Trophoblast cell (in vitro differentiated cells and primary cell): ENCODE measurements around the gene RALA.

Experiments
- DNase-seq, 2 donors: peaks; one replicate each; pipeline ENCODE4 v3.0.0-alpha.2; 2016
- H2AFZ ChIP-seq: 2 replicates; pipeline ENCODE4 v1.6.1; 2013; ENCODE audit warnings: low read length, moderate library complexity, mild to moderate bottlenecking; ENCODE audit not compliant: insufficient read depth, poor library complexity
- H2AK5ac ChIP-seq: 2 replicates; pipeline ENCODE4 v1.6.1; 2013; ENCODE audit warnings: mild to moderate bottlenecking, low read length
- H2BK120ac ChIP-seq: 2 replicates; pipeline ENCODE4 v1.6.1; 2013; ENCODE audit warnings: low read length, mild to moderate bottlenecking, moderate library complexity; ENCODE audit not compliant: insufficient read depth, poor library complexity
- H2BK12ac ChIP-seq: 2 replicates; pipeline ENCODE4 v1.6.1; 2013; ENCODE audit warnings: mild to moderate bottlenecking, low read length, moderate library complexity
- H2BK5ac ChIP-seq: 2 replicates; pipeline ENCODE4 v1.6.1; 2013; ENCODE audit warnings: low read length, low read depth, moderate library complexity, mild to moderate bottlenecking; ENCODE audit not compliant: poor library complexity
- H3K14ac ChIP-seq: 2 replicates; pipeline ENCODE4 v1.6.1; 2013; ENCODE audit warnings: mild to moderate bottlenecking, low read length
- H3K18ac ChIP-seq: 2 replicates; pipeline ENCODE4 v1.6.1; 2013; ENCODE audit warnings: mild to moderate bottlenecking, low read length
- H3K23ac ChIP-seq: 2 replicates; pipeline ENCODE4 v1.6.1; 2013; ENCODE audit warnings: low read length
- H3K27ac ChIP-seq: 2 replicates; pipeline ENCODE4 v1.5.1; 2013; ENCODE audit warnings: low read depth, mild to moderate bottlenecking, inconsistent platforms, low read length, moderate library complexity
- H3K27me3 ChIP-seq: 2 replicates; pipeline ENCODE4 v1.6.1; 2013; ENCODE audit warnings: inconsistent platforms, mild to moderate bottlenecking, low read length, moderate library complexity; ENCODE audit not compliant: insufficient read depth
- H3K36me3 ChIP-seq, 2 experiments: 1 replicate in 1 of 2; 2 replicates in 1 of 2; pipeline ENCODE4 v1.6.1; 2013; ENCODE audit warnings: low read length in 2 of 2, mild to moderate bottlenecking in 2 of 2, moderate library complexity in 1 of 2; ENCODE audit not compliant: insufficient read depth in 2 of 2, control insufficient read depth in 1 of 2
- H3K4ac ChIP-seq: 2 replicates; pipeline ENCODE4 v1.6.1; 2013; ENCODE audit warnings: low read depth, mild to moderate bottlenecking, low read length, moderate library complexity
- H3K4me1 ChIP-seq, 2 experiments: 1 replicate in 1 of 2; 2 replicates in 1 of 2; pipeline ENCODE4 v1.6.1; 2013; ENCODE audit warnings: low read length in 2 of 2, mild to moderate bottlenecking in 2 of 2, moderate library complexity in 1 of 2; ENCODE audit not compliant: insufficient read depth in 2 of 2, control insufficient read depth in 1 of 2
- H3K4me2 ChIP-seq: 2 replicates; pipeline ENCODE4 v1.6.1; 2013; ENCODE audit warnings: inconsistent platforms, mild to moderate bottlenecking, low read length, moderate library complexity
- H3K4me3 ChIP-seq: 2 replicates; pipeline ENCODE4 v1.5.1; 2013; ENCODE audit warnings: mild to moderate bottlenecking, low read depth, low read length, inconsistent platforms
- H3K79me1 ChIP-seq: one replicate; pipeline ENCODE4 v1.6.1; 2013; ENCODE audit warnings: low read length
- H3K79me2 ChIP-seq: 2 replicates; pipeline ENCODE4 v1.6.1; 2013; ENCODE audit warnings: low read length, mild to moderate bottlenecking; ENCODE audit not compliant: control insufficient read depth, insufficient read depth, poor library complexity
- H3K9ac ChIP-seq: 2 replicates; pipeline ENCODE4 v1.6.1; 2013; ENCODE audit warnings: mild to moderate bottlenecking, low read length
- H3K9me3 ChIP-seq: 2 replicates; pipeline ENCODE4 v1.6.1; 2013; ENCODE audit warnings: low read depth, mild to moderate bottlenecking, control low read depth, inconsistent platforms, low read length; ENCODE audit not compliant: insufficient read depth
- H4K12ac ChIP-seq: 2 replicates; pipeline ENCODE4 v1.6.1; 2013; ENCODE audit warnings: low read depth, mild to moderate bottlenecking, low read length, moderate library complexity
- H4K8ac ChIP-seq: 2 replicates; pipeline ENCODE4 v1.6.1; 2013; ENCODE audit warnings: low read depth, mild to moderate bottlenecking, low read length, moderate library complexity
- H4K91ac ChIP-seq: one replicate; pipeline ENCODE4 v1.6.1; 2013; ENCODE audit warnings: low read depth, mild to moderate bottlenecking, low read length, moderate library complexity
- WGBS: extraction: QIAGEN DNeasy Blood & Tissue Kit; methylation state at CpG from one replicate; pipeline ENCODE4 v1.1.7; 2013; ENCODE audit warnings: missing lambda C conversion rate; ENCODE audit not compliant: insufficient read length, insufficient coverage; ENCODE audit errors: extremely low coverage; 5-methylcytosine and 5-hydroxymethylcytosine counted together

Gene RALA

DNA sequence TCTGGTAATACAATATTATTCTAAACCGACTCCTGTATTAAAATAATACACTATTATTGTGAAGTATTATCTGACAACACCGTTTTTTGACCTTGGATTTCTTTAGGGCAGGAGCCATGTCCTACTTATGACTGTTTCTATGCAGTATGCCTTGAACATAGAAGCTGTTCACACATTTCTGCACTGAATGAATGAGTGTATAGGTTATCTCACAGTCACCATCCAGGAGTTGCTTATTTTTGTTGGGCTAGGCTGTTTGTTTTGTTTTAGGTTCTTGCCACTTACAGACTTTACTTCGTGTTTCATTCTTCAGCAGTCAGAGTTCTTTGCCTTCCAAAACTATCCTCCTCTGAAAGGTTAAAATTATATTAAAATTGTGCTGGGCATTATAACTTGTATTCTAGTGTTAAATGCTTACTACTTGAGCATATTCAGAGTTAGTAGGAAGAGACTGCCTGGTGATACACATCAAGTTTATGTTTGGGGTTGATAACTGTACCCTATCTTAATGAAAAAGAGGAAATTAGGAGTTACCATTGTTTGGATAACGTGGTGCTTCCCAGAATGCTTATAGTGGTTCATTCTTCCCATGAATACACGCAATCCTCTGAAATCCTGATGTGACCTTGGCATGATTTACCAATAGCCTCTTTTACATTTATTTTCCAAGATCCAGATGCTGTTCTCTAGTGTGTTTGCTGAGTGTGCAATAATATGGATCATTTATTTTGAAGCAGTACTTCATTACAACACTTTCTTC is 1.7 kb downstream of the RALA start:
- no CpG with 5 or more reads among the region's 5 CpGs for WGBS
- Histone ChIP-seq H3K9me3 (no peaks in the 10 kb centered on the region), H3K9ac (no peak overlapping the region), H2AK5ac (no peak overlapping the region), H3K27me3 (no peaks in the 10 kb centered on the region), H3K79me2 (peaks cover 19% of the 10 kb centered on the region), H3K79me1 (peaks cover 13% of the 10 kb centered on the region), H3K23ac (no peak overlapping the region), H4K8ac (no peak overlapping the region), H4K12ac (no peak overlapping the region), H3K14ac (no peak overlapping the region), H2BK5ac (no peak overlapping the region), H3K4me3 (no peak overlapping the region), H4K91ac (no peak overlapping the region), H3K4me1 (peaks cover 0 to 6% of the 10 kb centered on the region in 2 experiments), H2BK120ac (no peak overlapping the region), H3K4ac (peak overlapping the region; percentile 55), H2AFZ (no peak overlapping the region), H3K27ac (no peak overlapping the region), H3K4me2 (no peak overlapping the region), H2BK12ac (no peak overlapping the region), H3K36me3 (peaks cover 0 to 5% of the 10 kb centered on the region in 2 experiments), H3K18ac (no peak overlapping the region)
- no peak for DNase-seq

DNA sequence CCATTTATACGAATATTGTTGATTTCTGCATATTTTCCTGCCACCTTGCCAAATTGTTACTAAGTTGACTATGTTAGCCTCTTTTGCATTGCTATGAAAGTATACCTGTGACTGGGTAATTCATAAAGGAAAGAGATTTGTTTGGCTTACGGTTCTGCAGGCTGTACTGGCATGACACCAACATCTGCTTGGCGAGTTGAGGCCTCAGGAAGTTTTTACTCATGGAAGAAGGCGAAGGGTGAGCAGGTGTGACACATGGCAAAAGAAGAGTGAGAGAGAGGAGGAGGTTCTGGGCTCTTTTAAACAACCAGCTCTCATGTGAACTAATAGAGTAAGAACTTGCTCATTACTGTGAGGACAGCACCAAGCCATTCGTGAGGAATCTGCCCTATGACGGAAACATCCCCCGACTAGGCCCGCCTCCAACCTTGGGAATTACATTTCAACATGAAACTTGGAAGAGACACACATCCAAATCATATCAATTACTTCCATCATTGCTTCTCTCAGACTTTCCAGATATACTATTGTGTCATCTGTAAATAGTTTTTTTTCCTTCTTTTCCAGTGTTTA is 8.4 kb downstream of the RALA start:
- H4K91ac ChIP-seq: no peak overlapping the region
- H2BK120ac ChIP-seq: no peak overlapping the region
- H3K36me3 ChIP-seq: peaks cover 6% of the 10 kb centered on the region in 2 experiments
- no peaks in the 10 kb centered on the region for H3K27me3 ChIP-seq
- no peak for DNase-seq
- H3K4me3 ChIP-seq: no peak overlapping the region
- H4K12ac ChIP-seq: no peak overlapping the region
- no peak overlapping the region for H3K14ac ChIP-seq
- H3K27ac ChIP-seq: no peak overlapping the region
- no peak overlapping the region for H2AK5ac ChIP-seq
- no peak overlapping the region for H4K8ac ChIP-seq
- H2BK5ac ChIP-seq: no peak overlapping the region
- no peak overlapping the region for H3K4me2 ChIP-seq
- H2AFZ ChIP-seq: no peak overlapping the region
- H3K9ac ChIP-seq: no peak overlapping the region
- H3K4me1 ChIP-seq: peaks cover 0 to 3% of the 10 kb centered on the region in 2 experiments
- H2BK12ac ChIP-seq: no peak overlapping the region
- H3K18ac ChIP-seq: no peak overlapping the region
- WGBS: no CpG with 5 or more reads among the region's 8 CpGs
- no peak overlapping the region for H3K4ac ChIP-seq
- no peaks in the 10 kb centered on the region for H3K9me3 ChIP-seq
- no peak overlapping the region for H3K23ac ChIP-seq
- H3K79me1 ChIP-seq: no peaks in the 10 kb centered on the region
- H3K79me2 ChIP-seq: peaks cover 3% of the 10 kb centered on the region

DNA sequence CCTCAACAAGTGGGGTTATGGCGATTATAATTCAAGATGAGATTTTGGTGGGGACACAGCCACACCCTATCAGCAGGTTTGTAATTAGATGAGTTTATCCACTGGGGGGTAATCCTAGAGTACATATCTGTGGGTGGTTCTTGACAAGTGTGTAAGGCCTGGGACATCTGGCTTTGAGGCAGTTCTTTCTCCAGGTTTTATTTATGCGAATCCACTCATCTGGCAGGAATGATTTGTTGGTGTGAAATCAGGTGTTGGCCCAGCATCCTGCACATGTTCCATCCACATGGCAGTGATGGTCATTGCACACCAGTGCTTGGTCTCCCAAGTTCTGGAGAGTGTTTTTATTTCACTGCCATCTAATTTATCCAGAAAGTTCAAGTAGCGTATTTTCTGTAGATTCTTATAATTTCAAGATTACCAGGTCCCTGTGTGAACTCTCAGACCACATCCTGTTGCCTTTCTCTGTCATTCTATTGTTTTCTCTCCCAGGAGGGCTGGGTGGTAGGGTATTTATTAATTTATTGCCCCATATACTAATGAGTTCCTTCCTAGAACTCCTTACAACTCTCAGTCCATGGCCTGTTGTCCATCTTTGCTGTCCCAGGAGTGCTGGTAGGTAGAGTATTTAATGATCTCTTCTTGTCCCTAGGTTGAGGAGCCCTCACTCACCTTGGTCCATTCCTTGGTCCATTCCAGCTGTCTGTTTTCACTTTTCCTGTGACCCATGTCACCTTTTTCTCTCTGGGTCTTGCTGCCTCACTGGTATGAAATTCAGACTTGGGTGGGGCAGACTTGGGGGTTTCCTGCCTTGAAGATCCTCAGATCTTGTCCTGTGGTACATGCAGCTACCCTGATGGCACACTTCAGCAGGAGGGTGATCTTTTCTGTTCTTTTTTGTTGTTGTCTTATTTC is 10.4 kb downstream of the RALA start:
- no peak overlapping the region for H3K14ac ChIP-seq
- H3K4me3 ChIP-seq: no peak overlapping the region
- H3K79me2 ChIP-seq: peaks cover 3% of the 10 kb centered on the region
- no peaks in the 10 kb centered on the region for H3K4me1 ChIP-seq
- H3K27ac ChIP-seq: no peak overlapping the region
- no peak overlapping the region for H4K91ac ChIP-seq
- H3K4me2 ChIP-seq: no peak overlapping the region
- H4K8ac ChIP-seq: no peak overlapping the region
- H2AFZ ChIP-seq: no peak overlapping the region
- H2BK120ac ChIP-seq: no peak overlapping the region
- no peak overlapping the region for H3K9ac ChIP-seq
- H3K4ac ChIP-seq: peak overlapping the region; percentile 10
- no peak overlapping the region for H2BK5ac ChIP-seq
- no peaks in the 10 kb centered on the region for H3K9me3 ChIP-seq
- H3K36me3 ChIP-seq: peaks cover 6% of the 10 kb centered on the region in 2 experiments
- no peak overlapping the region for H3K23ac ChIP-seq
- no peak overlapping the region for H4K12ac ChIP-seq
- H3K79me1 ChIP-seq: no peaks in the 10 kb centered on the region
- peak overlapping the region; percentile 39 for H3K18ac ChIP-seq
- H2AK5ac ChIP-seq: no peak overlapping the region
- H3K27me3 ChIP-seq: no peaks in the 10 kb centered on the region
- H2BK12ac ChIP-seq: no peak overlapping the region
- DNase-seq: no peak
- no CpG with 5 or more reads among the region's 3 CpGs for WGBS

DNA sequence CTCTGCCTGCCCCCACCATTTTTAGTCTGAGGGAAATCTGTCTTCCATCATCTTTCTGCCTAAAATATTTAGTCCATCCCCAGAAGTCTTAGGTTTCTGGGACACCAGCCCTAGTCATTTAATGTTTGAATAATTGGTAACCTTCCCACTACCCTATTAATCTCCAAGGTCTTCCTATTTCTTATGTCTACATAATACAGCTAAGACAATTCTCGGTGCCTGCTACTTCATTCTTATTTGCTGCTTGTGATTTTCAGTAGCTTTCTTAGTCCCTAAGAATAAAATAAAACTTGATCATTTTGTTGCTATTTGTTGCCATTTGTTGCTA is 11.1 kb downstream of the RALA start:
- H3K9ac ChIP-seq: no peak overlapping the region
- no peak overlapping the region for H2AFZ ChIP-seq
- no peaks in the 10 kb centered on the region for H3K9me3 ChIP-seq
- no peak overlapping the region for H2BK120ac ChIP-seq
- no peak overlapping the region for H4K91ac ChIP-seq
- no peak overlapping the region for H3K4me3 ChIP-seq
- no peak overlapping the region for H4K8ac ChIP-seq
- H3K27me3 ChIP-seq: no peaks in the 10 kb centered on the region
- H3K79me1 ChIP-seq: no peaks in the 10 kb centered on the region
- H3K4me2 ChIP-seq: no peak overlapping the region
- H2BK12ac ChIP-seq: no peak overlapping the region
- peaks cover 3% of the 10 kb centered on the region for H3K79me2 ChIP-seq
- no peak overlapping the region for H2BK5ac ChIP-seq
- H3K4ac ChIP-seq: no peak overlapping the region
- peaks cover 4 to 6% of the 10 kb centered on the region in 2 experiments for H3K36me3 ChIP-seq
- no CpG with 5 or more reads among the region's 1 CpG for WGBS
- H2AK5ac ChIP-seq: no peak overlapping the region
- no peak overlapping the region for H3K27ac ChIP-seq
- no peak overlapping the region for H3K18ac ChIP-seq
- H4K12ac ChIP-seq: no peak overlapping the region
- no peak overlapping the region for H3K23ac ChIP-seq
- DNase-seq: no peak
- H3K4me1 ChIP-seq: no peaks in the 10 kb centered on the region
- no peak overlapping the region for H3K14ac ChIP-seq
